ENCODE results near the gene MAST4. TPM values are rescaled to one million over a fixed set of nuclear protein-coding genes. Genes with fewer than 3 reads are reported as not detected.

Gene MAST4
- total and polyA plus RNA-seq, 2 of the 8 experiments (the other 6 are each of a cell fraction or from before 2014, with no cell fraction given), result 1.5 to 2.6 TPM

- POLR2A ChIA-PET (ENCODE audit: partially characterized antibody), result no interaction called here
- Histone ChIP-seq H3K79me2 (ENCODE audit: control insufficient read depth in 1 of 2, insufficient read depth in 2 of 2, low read length in 2 of 2) (no peaks in the 10 kb centered on the region), H2AFZ (ENCODE audit: low read length) (no peak overlapping the region)
Observed at GRCh38 chr5:66875315-66875714, 279.1 kb downstream of the MAST4 start.

More at GRCh38 chr5:66875315-66875714, 279.1 kb downstream of the MAST4 start:
- no peak overlapping the region for H2AK5ac ChIP-seq (ENCODE audit: low read depth, low read length)
- H3K4me2 ChIP-seq (ENCODE audit: insufficient read depth in 1 of 2, low read depth in 2 of 2, low read length in 2 of 2), result no peak overlapping the region
- H3K56ac ChIP-seq (replicated peaks; ENCODE audit: insufficient read length, low read depth, low read length), result no peak overlapping the region
- no peaks in the 10 kb centered on the region for H3K36me3 ChIP-seq (ENCODE audit: control insufficient read depth in 2 of 4, insufficient read depth in 4 of 4, low read length in 3 of 4)
- no peak overlapping the region for H4K8ac ChIP-seq (ENCODE audit: extremely low read depth, insufficient read depth, low read length)
- no peaks in the 10 kb centered on the region for H3K9me3 ChIP-seq (ENCODE audit: insufficient read depth in 2 of 2, low read depth in 1 of 2, low read length in 1 of 2)
- H3K27ac ChIP-seq (ENCODE audit: low read depth, low read length), result no peak overlapping the region
- H2BK5ac ChIP-seq (ENCODE audit: low read depth, low read length), result no peak overlapping the region
- no peak overlapping the region for H2BK12ac ChIP-seq (ENCODE audit: low read depth, low read length)
- no peaks in the 10 kb centered on the region; the same call in 1 of the 2 replicates for H3K79me1 ChIP-seq (ENCODE audit: low read depth, low read length)
- peaks cover 0 to 2% (median 0%) of the 10 kb centered on the region in 4 experiments; a peak in 1 of 7 replicates for H3K4me1 ChIP-seq (replicated peaks in 1 of 4; ENCODE audit: control insufficient read depth in 3 of 4, insufficient read depth in 4 of 4, low read length in 3 of 4)
- peaks cover 0 to 3% of the 10 kb centered on the region in 2 experiments for H4K20me1 ChIP-seq (replicated peaks in 1 of 2; ENCODE audit: control insufficient read depth in 1 of 2, insufficient read depth in 2 of 2, low read length in 2 of 2)
- H2BK120ac ChIP-seq (replicated peaks; ENCODE audit: low read depth, low read length), result no peak overlapping the region
- H3K27me3 ChIP-seq (replicated peaks in 1 of 4; ENCODE audit: control insufficient read depth in 3 of 4, extremely low read depth in 1 of 4, insufficient read depth in 3 of 4, low read length in 3 of 4), result no peaks in the 10 kb centered on the region
- no peak for DNase-seq (ENCODE audit: low read depth in 1 of 2, low spot score in 2 of 2)
- H3K23ac ChIP-seq (ENCODE audit: insufficient read length), result no peak overlapping the region
- no peak overlapping the region for H3K18ac ChIP-seq (ENCODE audit: extremely low read depth, low read length)
- no peaks in the 10 kb centered on the region for H3K23me2 ChIP-seq (ENCODE audit: low read depth, low read length)
- no peak overlapping the region for H3K9ac ChIP-seq (replicated peaks in 1 of 4; ENCODE audit: extremely low read depth in 1 of 4, low read depth in 3 of 4, low read length in 3 of 4)
- H3K4me3 ChIP-seq (ENCODE audit: extremely low read depth in 1 of 4, insufficient read depth in 2 of 4, low read depth in 3 of 4, low read length in 4 of 4), result no peak overlapping the region
- H3K4ac ChIP-seq (replicated peaks; ENCODE audit: insufficient read length, low read depth, low read length), result no peak overlapping the region
- no peak for TF ChIP-seq EZH2 (IDR thresholded peaks at IDR 0.05; ENCODE audit: low read depth, low read length, severe bottlenecking)
- no peak for TF ChIP-seq CTBP2 (IDR thresholded peaks at IDR 0.05; ENCODE audit: borderline replicate concordance, insufficient read depth, insufficient read length, low read length)
- TF ChIP-seq CTCF (IDR thresholded peaks at IDR 0.05; ENCODE audit: control extremely low read depth in 1 of 3, insufficient read depth in 1 of 3, low read depth in 1 of 3, low read length in 3 of 3), result no peak
- TF ChIP-seq SRF (IDR thresholded peaks at IDR 0.05; ENCODE audit: low read depth, low read length), result no peak
- no peak for TF ChIP-seq RBBP5 (IDR thresholded peaks at IDR 0.05; ENCODE audit: borderline replicate concordance, low read depth, low read length)
- H4K5ac ChIP-seq (ENCODE audit: insufficient read length, low read depth, low read length), result no peak overlapping the region
- CTCF ChIA-PET (ENCODE audit: partially characterized antibody), result interaction anchor here (2.3 kb wide), 1 partner anchor 11 kb away, joined by 7 read pairs; no protein-coding TSS in a partner anchor
- H3K14ac ChIP-seq (ENCODE audit: insufficient read length), result no peak overlapping the region
- no peak overlapping the region for H2BK20ac ChIP-seq (ENCODE audit: low read length)
- H4K91ac ChIP-seq (replicated peaks; ENCODE audit: insufficient read length, low read length), result no peak overlapping the region
- no peak for FAIRE-seq
- no peak overlapping the region for H2BK15ac ChIP-seq (ENCODE audit: low read length)

Data from H1 (cell line).